Neural cell (in vitro differentiated cells): Measurements from ENCODE around the gene ITM2B. TPM values are rescaled to one million over a fixed set of nuclear protein-coding genes. Genes with fewer than 3 reads are reported as not detected.

Experiments used
- H2AFZ ChIP-seq: fragments of 200-600, 300-800 bp; sonication (generic), shearing (Covaris generic); 2 replicates; pipeline ENCODE4 v1.6.0; 2014; ENCODE audit warnings: low read depth, mild to moderate bottlenecking, antibody characterized with exemption, low read length, moderate library complexity
- H3F3A ChIP-seq: fragments of 200-600 bp; shearing (Covaris generic); 2 replicates; pipeline ENCODE4 v1.6.1; 2016; ENCODE audit warnings: mild to moderate bottlenecking, moderate library complexity, mixed read lengths, antibody characterized with exemption, low read length; ENCODE audit not compliant: insufficient read depth, poor library complexity, severe bottlenecking
- H3K27ac ChIP-seq: fragments of 200-600, 300-800 bp; sonication (generic), shearing (Covaris generic); 2 replicates; pipeline ENCODE4 v1.5.1; 2014; ENCODE audit warnings: mild to moderate bottlenecking, low read length, moderate library complexity
- H3K27me3 ChIP-seq: fragments of 300-800, 200-600 bp; sonication (generic), shearing (Covaris generic); 2 replicates; pipeline ENCODE4 v1.6.0; 2014; ENCODE audit warnings: mild to moderate bottlenecking, low read depth, low read length, moderate library complexity; ENCODE audit not compliant: insufficient read depth
- H3K36me3 ChIP-seq: fragments of 300-800, 200-600 bp; sonication (generic), shearing (Covaris generic); 2 replicates; pipeline ENCODE4 v1.5.1; 2014; ENCODE audit warnings: mild to moderate bottlenecking, antibody characterized with exemption, low read length, moderate library complexity; ENCODE audit not compliant: insufficient read depth
- H3K4me2 ChIP-seq: fragments of 300-800, 200-600 bp; sonication (generic), shearing (Covaris generic); 2 replicates; pipeline ENCODE4 v1.6.0; 2014; ENCODE audit warnings: mild to moderate bottlenecking, low read length
- H3K4me3 ChIP-seq: fragments of 300-800, 200-600 bp; sonication (generic), shearing (Covaris generic); 2 replicates; pipeline ENCODE4 v1.5.1; 2014; ENCODE audit warnings: mild to moderate bottlenecking, low read length, moderate library complexity
- H3K79me2 ChIP-seq: fragments of 200-600 bp; shearing (Covaris generic); replicated peaks from 2 replicates; pipeline ENCODE4 v1.6.0; 2014; ENCODE audit warnings: mild to moderate bottlenecking, low read length, moderate library complexity; ENCODE audit not compliant: insufficient read depth
- H3K9ac ChIP-seq: fragments of 300-800, 200-600 bp; sonication (generic), shearing (Covaris generic); 2 replicates; pipeline ENCODE4 v1.6.1; 2016; ENCODE audit warnings: mild to moderate bottlenecking, low read length, mixed read lengths
- H3K9me2 ChIP-seq: fragments of 200-600 bp; shearing (Covaris generic); 2 replicates; pipeline ENCODE4 v1.6.1; 2016; ENCODE audit warnings: mild to moderate bottlenecking, low read length, mixed read lengths; ENCODE audit not compliant: insufficient read depth
- H3K9me3 ChIP-seq: fragments of 200-600, 300-800 bp; sonication (generic), shearing (Covaris generic); 2 replicates; pipeline ENCODE4 v1.6.1; 2016; ENCODE audit warnings: mild to moderate bottlenecking, mixed run types, low read length, moderate library complexity, mixed read lengths
- H4K20me1 ChIP-seq: fragments of 200-600 bp; shearing (Covaris generic); 2 replicates; pipeline ENCODE4 v1.6.1; 2016; ENCODE audit warnings: mild to moderate bottlenecking, mixed run types; ENCODE audit not compliant: insufficient read depth
- CTCF ChIP-seq: fragments of 450-650 bp; IDR thresholded peaks from 2 replicates; pipeline ENCODE4 v1.5.1; 2014; ENCODE audit warnings: antibody characterized with exemption, mild to moderate bottlenecking, moderate library complexity; ENCODE audit not compliant: poor library complexity, severe bottlenecking
- EP300 ChIP-seq: fragments of 450-650 bp; conservative IDR thresholded peaks from 2 replicates; pipeline ENCODE4 v1.6.1; 2014; ENCODE audit warnings: antibody characterized with exemption, mild to moderate bottlenecking, moderate library complexity; ENCODE audit not compliant: poor library complexity, severe bottlenecking
- EZH2 ChIP-seq: fragments of 200-600, 300-800 bp; shearing (Covaris generic), sonication (generic); IDR thresholded peaks from 2 replicates; pipeline ENCODE4 v1.6.1; 2014; ENCODE audit warnings: antibody characterized with exemption, low read length, borderline replicate concordance, mild to moderate bottlenecking; ENCODE audit not compliant: insufficient read depth, poor library complexity, severe bottlenecking
- MXI1 ChIP-seq: fragments of 450-650 bp; conservative IDR thresholded peaks from 2 replicates; pipeline ENCODE4 v1.6.1; 2014; ENCODE audit warnings: antibody characterized with exemption, mild to moderate bottlenecking; ENCODE audit not compliant: poor library complexity, severe bottlenecking
- POLR2AphosphoS5 ChIP-seq: IDR thresholded peaks from 2 replicates; pipeline ENCODE4 v1.6.1; 2012
- RAD21 ChIP-seq: fragments of 450-650 bp; conservative IDR thresholded peaks from 2 replicates; pipeline ENCODE4 v1.6.1; 2014; ENCODE audit warnings: antibody characterized with exemption, mild to moderate bottlenecking, moderate library complexity
- REST ChIP-seq: IDR thresholded peaks from 2 replicates; pipeline ENCODE4 v1.6.1; 2012; ENCODE audit warnings: borderline replicate concordance
- SMC3 ChIP-seq: fragments of 450-650 bp; conservative IDR thresholded peaks from 2 replicates; pipeline ENCODE4 v1.6.1; 2014; ENCODE audit warnings: antibody characterized with exemption, mild to moderate bottlenecking, moderate library complexity; ENCODE audit not compliant: poor library complexity
- TAF1 ChIP-seq: IDR thresholded peaks from 2 replicates; pipeline ENCODE4 v1.6.1; 2012; ENCODE audit warnings: low read depth
- polyA plus RNA-seq: library from polyadenylated mRNA; depleted of rRNA; stranded (reverse); fragments of >200 nt; gene quantifications from 2 replicates; pipeline ENCODE4 v1.2.3, GENCODE V29; 2014

ITM2B gene
- polyA plus RNA-seq, 1 donor from 2014 or later: 275 TPM

GRCh38 chr13:48318821-48319511 is 86.0 kb downstream of the ITM2B start:
- Histone ChIP-seq H3K4me3 (no peak overlapping the region), H3K9ac (no peak overlapping the region), H3K27me3 (no peaks in the 10 kb centered on the region), H3K27ac (no peak overlapping the region), H4K20me1 (no peaks in the 10 kb centered on the region), H3K4me2 (no peak overlapping the region), H3K9me3 (no peaks in the 10 kb centered on the region), H3K9me2 (no peaks in the 10 kb centered on the region), H2AFZ (no peak overlapping the region), H3K79me2 (peaks cover 3% of the 10 kb centered on the region), H3F3A (no peaks in the 10 kb centered on the region), H3K36me3 (no peaks in the 10 kb centered on the region)
- no peak for TF ChIP-seq POLR2AphosphoS5
- no peak for TF ChIP-seq REST
- no peak for TF ChIP-seq SMC3
- no peak for TF ChIP-seq CTCF
- TF ChIP-seq RAD21: no peak
- TF ChIP-seq TAF1: no peak
- no peak for TF ChIP-seq EZH2
- no peak for TF ChIP-seq MXI1
- TF ChIP-seq EP300: no peak

Other genes with a start within 250 kb of the ITM2B start
- gene SUCLA2, start 231.9 kb upstream of the ITM2B start, polyA plus RNA-seq: 115 and 137 TPM in 2 replicates
- 23.0 and 23.4 TPM in 2 replicates for gene NUDT15, start 195.5 kb upstream of the ITM2B start, polyA plus RNA-seq
- gene MED4, start 138.1 kb upstream of the ITM2B start, polyA plus RNA-seq: 81.0 and 87.5 TPM in 2 replicates
- 20.9 and 29.5 TPM in 2 replicates for gene RB1, start 70.5 kb downstream of the ITM2B start, polyA plus RNA-seq
- not detected in 2 replicates for gene LPAR6, start 179.9 kb downstream of the ITM2B start, polyA plus RNA-seq